Gastrocnemius medialis (tissue), 4 donors: ENCODE measurements around the gene ZDHHC3. TPM values are rescaled to one million over a fixed set of nuclear protein-coding genes. Genes with fewer than 3 reads are reported as not detected.
A peak's percentile ranks its signal among the peaks of the same experiment; 100 is the strongest.

ENCODE experiments used
- ATAC-seq, 2 donors: fragments of 150-250 bp; one replicate each; pipeline ENCODE4 v1.9.1; 2016
- DNase-seq, 2 donors: peaks; one replicate each; pipeline ENCODE4 v3.0.0-alpha.2; 2019
- H3K27ac ChIP-seq, 4 donors: fragments of 200-600 bp; sonication (generic); 1 replicate in 1 of 4; 2 replicates in 3 of 4; pipeline ENCODE4 v1.5.1; 2016 to 2018; ENCODE audit warnings: mild to moderate bottlenecking in 2 of 4, moderate library complexity in 1 of 4
- H3K27me3 ChIP-seq, 3 donors: fragments of 200-600 bp; sonication (generic) in 2 of 3; 1 replicate in 1 of 3; 2 replicates in 2 of 3; pipeline versions ENCODE4 v1.5.1 to v1.6.0; 2016 to 2019; ENCODE audit warnings: mild to moderate bottlenecking in 1 of 3, moderate library complexity in 1 of 3
- H3K36me3 ChIP-seq, 2 donors: fragments of 200-600 bp; sonication (generic) in 1 of 2; one replicate each; pipeline ENCODE4 v1.5.1; 2017 to 2018
- H3K4me1 ChIP-seq, 2 donors: fragments of 200-600 bp; sonication (generic) in 1 of 2; one replicate each; pipeline ENCODE4 v1.5.1; 2016 to 2017; ENCODE audit warnings: mild to moderate bottlenecking in 2 of 2
- H3K4me3 ChIP-seq, 4 donors: fragments of 200-600 bp; sonication (generic) in 3 of 4; 1 replicate in 1 of 4; 2 replicates in 3 of 4; pipeline ENCODE4 v1.5.1; 2016 to 2019; ENCODE audit warnings: mild to moderate bottlenecking in 2 of 4
- H3K9me3 ChIP-seq, 3 donors: fragments of 200-600 bp; sonication (generic) in 2 of 3; 1 replicate in 1 of 3; 2 replicates in 2 of 3; pipeline ENCODE4 v1.5.1; 2016 to 2019
- POLR2A ChIP-seq, 2 donors: fragments of 450-650 bp; IDR thresholded peaks; one replicate each; pipeline ENCODE4 v1.6.1; 2017; ENCODE audit warnings: antibody characterized with exemption in 2 of 2, mild to moderate bottlenecking in 2 of 2, moderate library complexity in 2 of 2
- in situ Hi-C, 4 donors: fragments of 200-750 bp; cut with MboI; loops; one replicate each; pipeline versions ENCODE4 v1.15.0 to v1.8.0; 2017; ENCODE audit warnings: low sequenced_read_pairs in 4 of 4
- intact Hi-C: fragments of 100-400 bp; cut with DNase I; formaldehyde crosslinking; loops from one replicate; pipeline ENCODE4 v1.15.1; 2023; ENCODE audit warnings: low total_unique reads
- total RNA-seq, 4 donors: library from RNA; depleted of rRNA; stranded (reverse); fragments of >200 nt; gene quantifications; one replicate each; pipeline versions ENCODE4 v1.1.0 to v1.2.3, GENCODE V29; 2016
- TF ChIP-seq, protein P1 (sequence below), 5 experiments: fragments of 450-650 bp in 3 of 5; fragments of 200-600 bp in 2 of 5; sonication (generic) in 2 of 5; IDR thresholded peaks in 4 of 5; conservative IDR thresholded peaks in 1 of 5; 1 replicate in 4 of 5; 2 replicates in 1 of 5; pipeline ENCODE4 v1.5.1; 2016 to 2019; ENCODE audit warnings: antibody characterized with exemption in 5 of 5, mild to moderate bottlenecking in 3 of 5, moderate library complexity in 3 of 5

ZDHHC3 gene
- total RNA-seq, 4 donors from 2014 or later, result 66.2 to 90.5 (median 74.5) TPM

DNA sequence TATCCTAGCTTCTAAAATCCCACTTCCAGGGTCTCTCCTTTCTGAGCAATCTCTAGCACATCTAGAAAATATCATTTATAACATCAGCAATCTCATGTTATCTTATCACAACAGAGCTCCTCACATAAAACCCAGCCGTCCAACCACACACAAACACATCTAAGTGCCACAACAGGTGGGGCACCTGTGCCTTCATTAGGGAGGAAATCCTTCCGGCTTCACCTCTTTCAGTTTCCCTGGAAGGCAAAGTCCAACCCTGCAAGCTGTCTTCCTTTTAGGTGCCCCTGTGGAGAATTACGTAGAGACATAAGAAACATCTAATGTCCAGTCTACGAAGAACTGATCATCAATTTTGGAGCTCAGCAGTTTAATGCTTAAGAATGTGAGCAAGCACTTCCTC lies 1.6 kb downstream of the ZDHHC3 start:
- H3K4me1 ChIP-seq, result peaks cover 38 to 41% of the 10 kb centered on the region in 2 donors
- DNase-seq (no peak), ATAC-seq (no peak)
- H3K27me3 ChIP-seq, result no peaks in the 10 kb centered on the region
- H3K27ac ChIP-seq, result peak overlapping the region in 3 of 4 donors; percentile 91 to 97 (median 96)
- in situ Hi-C loops (loop anchor here in 1 of 4 donors (10.0 kb wide), 1 partner anchor 210 kb away; the partner anchor contains the start of genes KIAA1143 and KIF15), intact Hi-C loops (no loop called here)
- H3K36me3 ChIP-seq, result no peaks in the 10 kb centered on the region
- TF ChIP-seq, protein P1, sequence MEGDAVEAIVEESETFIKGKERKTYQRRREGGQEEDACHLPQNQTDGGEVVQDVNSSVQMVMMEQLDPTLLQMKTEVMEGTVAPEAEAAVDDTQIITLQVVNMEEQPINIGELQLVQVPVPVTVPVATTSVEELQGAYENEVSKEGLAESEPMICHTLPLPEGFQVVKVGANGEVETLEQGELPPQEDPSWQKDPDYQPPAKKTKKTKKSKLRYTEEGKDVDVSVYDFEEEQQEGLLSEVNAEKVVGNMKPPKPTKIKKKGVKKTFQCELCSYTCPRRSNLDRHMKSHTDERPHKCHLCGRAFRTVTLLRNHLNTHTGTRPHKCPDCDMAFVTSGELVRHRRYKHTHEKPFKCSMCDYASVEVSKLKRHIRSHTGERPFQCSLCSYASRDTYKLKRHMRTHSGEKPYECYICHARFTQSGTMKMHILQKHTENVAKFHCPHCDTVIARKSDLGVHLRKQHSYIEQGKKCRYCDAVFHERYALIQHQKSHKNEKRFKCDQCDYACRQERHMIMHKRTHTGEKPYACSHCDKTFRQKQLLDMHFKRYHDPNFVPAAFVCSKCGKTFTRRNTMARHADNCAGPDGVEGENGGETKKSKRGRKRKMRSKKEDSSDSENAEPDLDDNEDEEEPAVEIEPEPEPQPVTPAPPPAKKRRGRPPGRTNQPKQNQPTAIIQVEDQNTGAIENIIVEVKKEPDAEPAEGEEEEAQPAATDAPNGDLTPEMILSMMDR (IDR thresholded peaks at IDR 0.05 in 4 of 5, conservative IDR thresholded peaks at IDR 0.05 in 1 of 5), result no peak
- TF ChIP-seq POLR2A (IDR thresholded peaks at IDR 0.05), result no peak
- H3K4me3 ChIP-seq, result peak overlapping the region; percentile 88 to 99 (median 94)
- no peaks in the 10 kb centered on the region for H3K9me3 ChIP-seq

DNA sequence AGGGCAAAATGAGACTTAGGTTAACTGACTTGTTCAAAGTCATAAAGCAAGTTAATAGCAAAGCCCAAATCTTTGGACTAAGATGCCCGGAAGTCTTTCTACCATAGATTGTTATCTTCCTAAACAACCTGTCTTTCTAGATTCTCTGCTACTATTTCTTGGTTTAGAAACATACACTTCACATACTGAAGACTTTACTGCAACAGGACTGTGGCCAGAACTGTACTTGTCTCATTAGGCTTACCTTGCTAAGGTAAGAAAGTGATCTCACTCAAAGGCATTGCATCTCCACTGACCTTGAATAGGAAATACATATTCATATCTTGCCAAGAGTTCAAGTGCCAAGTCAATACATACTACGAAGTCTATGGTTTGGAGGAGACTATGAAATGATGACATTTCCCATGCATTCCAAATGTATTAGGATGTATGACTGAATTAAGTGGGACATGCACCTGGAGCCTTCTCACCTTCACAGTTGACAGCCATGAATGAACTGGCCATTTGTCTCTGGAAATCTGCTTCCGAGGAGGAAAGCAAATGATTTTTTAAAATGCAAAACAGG lies 5.0 kb downstream of the ZDHHC3 start:
- Histone ChIP-seq H3K4me3 (no peak overlapping the region), H3K4me1 (peaks cover 20 to 23% of the 10 kb centered on the region in 2 donors), H3K36me3 (no peaks in the 10 kb centered on the region), H3K9me3 (no peaks in the 10 kb centered on the region), H3K27me3 (no peaks in the 10 kb centered on the region), H3K27ac (no peak overlapping the region)
- no peak for DNase-seq
- in situ Hi-C loops (loop anchor here in 1 of 4 donors (10.0 kb wide), 1 partner anchor 206 kb away; the partner anchor contains the start of genes KIAA1143 and KIF15), intact Hi-C loops (no loop called here)
- no peak for ATAC-seq
- TF ChIP-seq POLR2A (IDR thresholded peaks at IDR 0.05), result no peak
- TF ChIP-seq, protein P1 (IDR thresholded peaks at IDR 0.05 in 4 of 5, conservative IDR thresholded peaks at IDR 0.05 in 1 of 5), result no peak

DNA sequence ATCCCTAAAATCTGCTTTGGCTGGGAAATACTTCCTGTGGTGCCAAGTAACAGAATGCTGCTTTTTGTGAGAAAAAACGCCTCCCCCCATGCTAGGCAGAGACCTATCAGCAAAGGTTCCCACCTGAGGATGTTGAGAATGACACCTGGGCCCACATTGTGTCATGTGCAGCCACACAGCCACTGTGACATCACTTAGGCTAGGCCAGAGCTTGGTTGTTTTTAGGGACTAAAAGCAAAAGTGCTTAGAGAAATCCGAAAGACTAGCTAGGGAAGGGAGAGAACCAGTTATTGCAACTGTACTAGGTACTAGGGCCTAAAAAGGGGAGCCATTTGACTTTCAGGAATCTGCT lies 6.2 kb downstream of the ZDHHC3 start:
- H3K4me3 ChIP-seq, result no peak overlapping the region
- no peak for TF ChIP-seq POLR2A (IDR thresholded peaks at IDR 0.05)
- TF ChIP-seq, protein P1 (IDR thresholded peaks at IDR 0.05 in 4 of 5, conservative IDR thresholded peaks at IDR 0.05 in 1 of 5), result no peak
- no peak for ATAC-seq
- in situ Hi-C loops, result loop anchor here in 1 of 4 donors (10.0 kb wide), 1 partner anchor 205 kb away; the partner anchor contains the start of genes KIAA1143 and KIF15
- H3K27ac ChIP-seq, result no peak overlapping the region
- DNase-seq, result no peak
- H3K9me3 ChIP-seq, result no peaks in the 10 kb centered on the region
- no peaks in the 10 kb centered on the region for H3K36me3 ChIP-seq
- H3K4me1 ChIP-seq, result peaks cover 15 to 21% of the 10 kb centered on the region in 2 donors
- H3K27me3 ChIP-seq, result no peaks in the 10 kb centered on the region
- intact Hi-C loops, result no loop called here

DNA sequence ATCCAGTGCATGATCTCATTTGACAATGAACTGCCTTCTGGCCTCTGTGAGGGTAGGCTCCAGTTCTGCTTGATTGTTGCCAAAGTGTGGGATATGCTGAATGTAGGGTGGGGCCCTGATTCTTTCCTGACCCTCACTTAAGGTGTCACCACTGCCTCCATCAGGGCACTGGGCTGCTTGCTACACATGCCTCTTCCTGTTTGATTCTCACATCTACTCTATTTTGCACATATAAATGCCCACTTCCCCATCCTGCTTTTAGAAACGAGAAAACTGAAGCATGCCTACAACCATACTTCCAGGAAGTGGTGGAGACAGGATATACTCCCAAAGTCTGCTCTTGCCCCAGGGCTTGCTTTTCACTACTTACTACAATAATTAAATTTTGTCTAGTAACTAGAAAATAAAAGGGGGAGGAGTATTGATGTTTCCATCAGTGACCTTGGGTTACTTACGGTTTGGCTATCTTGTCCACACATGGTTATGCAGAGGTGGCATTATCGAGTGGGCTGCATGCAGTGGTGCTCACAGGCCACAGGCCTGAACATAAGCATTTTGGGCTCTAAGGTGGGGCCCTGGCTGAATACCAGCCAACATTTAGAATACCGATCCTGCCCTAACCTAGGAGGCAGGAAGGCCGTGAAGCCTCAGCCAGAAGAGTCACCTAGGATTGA lies 6.7 kb downstream of the ZDHHC3 start:
- Histone ChIP-seq H3K9me3 (no peaks in the 10 kb centered on the region), H3K27ac (no peak overlapping the region), H3K4me3 (no peak overlapping the region), H3K36me3 (no peaks in the 10 kb centered on the region), H3K27me3 (no peaks in the 10 kb centered on the region), H3K4me1 (peaks cover 10 to 15% of the 10 kb centered on the region in 2 donors)
- DNase-seq (no peak), ATAC-seq (no peak)
- in situ Hi-C loops, result no loop called here
- TF ChIP-seq POLR2A (IDR thresholded peaks at IDR 0.05), result no peak
- TF ChIP-seq, protein P1 (IDR thresholded peaks at IDR 0.05 in 4 of 5, conservative IDR thresholded peaks at IDR 0.05 in 1 of 5), result no peak
- intact Hi-C loops, result no loop called here
